ENCODE data around the gene CCDC90B. TPM values are rescaled to one million over a fixed set of nuclear protein-coding genes. Genes with fewer than 3 reads are reported as not detected.

The CCDC90B gene
- total and polyA plus RNA-seq, 2 of the 13 experiments (the other 11 are each of a cell fraction or from before 2014, with no cell fraction given): 17.1 to 46.1 TPM

GRCh38 chr11:83319346-83319745 is 33.2 kb upstream of the CCDC90B start:
- BruUV-seq (replicated peaks): no TSS peak
- Histone ChIP-seq H3K9me3 (ENCODE audit: low read length) (no peaks in the 10 kb centered on the region), H4K20me1 (ENCODE audit: insufficient read depth, low read length) (no peaks in the 10 kb centered on the region), H2AFZ (ENCODE audit: low read length) (no peak overlapping the region), H3K9ac (ENCODE audit: insufficient read depth, low read depth, low read length) (no peak overlapping the region), H3K4me1 (ENCODE audit: insufficient read depth, low read length) (no peaks in the 10 kb centered on the region), H3K79me2 (ENCODE audit: insufficient read depth, low read length) (no peaks in the 10 kb centered on the region), H3K4me3 (replicated peaks in 1 of 3; ENCODE audit: insufficient read depth in 1 of 3, low read depth in 2 of 3, low read length in 3 of 3) (no peak overlapping the region), H3K4me2 (ENCODE audit: low read depth, low read length) (no peak overlapping the region), H3K27me3 (ENCODE audit: control insufficient read depth in 1 of 2, insufficient read depth in 2 of 2, low read length in 2 of 2) (no peaks in the 10 kb centered on the region), H3K36me3 (replicated peaks in 1 of 2; ENCODE audit: control insufficient read depth in 1 of 2, insufficient read depth in 2 of 2, low read length in 2 of 2) (no peaks in the 10 kb centered on the region), H3K27ac (ENCODE audit: extremely low read length, insufficient read depth, low read length) (no peak overlapping the region)
- no peak for TF ChIP-seq ZNF260 (CRISPR knock-in tag; IDR thresholded peaks at IDR 0.05; ENCODE audit: borderline replicate concordance, low read depth)
- TF ChIP-seq SNAPC2 (CRISPR knock-in tag; IDR thresholded peaks at IDR 0.05): no peak
- TF ChIP-seq RFXAP (CRISPR knock-in tag; IDR thresholded peaks at IDR 0.05; ENCODE audit: borderline replicate concordance): no peak
- WGBS (ENCODE audit: low lambda C conversion rate): 31% methylated on average over 4 of the region's 4 CpGs
- CTCF ChIA-PET (ENCODE audit: low intra/inter-chr PET ratio, low total read pairs): no interaction called here
- FAIRE-seq (no peak), DNase-seq (ENCODE audit: low spot score) (no peak), ATAC-seq (no peak)
- intact Hi-C loops (cut with micrococcal nuclease; ENCODE audit: unreplicated experiment) (no loop called here), in situ Hi-C loops (cut with HindIII; ENCODE audit: extremely low pct_ligation_motif_present, low pct_unique_long_range_greater_than_20kb) (no loop called here)
- POLR2A ChIA-PET: interaction anchor here (1.4 kb wide), 1 partner anchor 33 kb away, joined by 5 read pairs; the partner anchor contains the start of gene CCDC90B

GRCh38 chr11:83318931-83319330 is 32.8 kb upstream of the CCDC90B start:
- CTCF ChIA-PET (ENCODE audit: low intra/inter-chr PET ratio, low total read pairs): no interaction called here
- Histone ChIP-seq H3K4me3 (replicated peaks in 1 of 3; ENCODE audit: insufficient read depth in 1 of 3, low read depth in 2 of 3, low read length in 3 of 3) (no peak overlapping the region), H4K20me1 (ENCODE audit: insufficient read depth, low read length) (no peaks in the 10 kb centered on the region), H3K36me3 (replicated peaks in 1 of 2; ENCODE audit: control insufficient read depth in 1 of 2, insufficient read depth in 2 of 2, low read length in 2 of 2) (no peaks in the 10 kb centered on the region), H3K27me3 (ENCODE audit: control insufficient read depth in 1 of 2, insufficient read depth in 2 of 2, low read length in 2 of 2) (no peaks in the 10 kb centered on the region), H3K4me1 (ENCODE audit: insufficient read depth, low read length) (no peaks in the 10 kb centered on the region), H3K9me3 (ENCODE audit: low read length) (no peaks in the 10 kb centered on the region), H3K9ac (ENCODE audit: insufficient read depth, low read depth, low read length) (no peak overlapping the region), H3K27ac (ENCODE audit: extremely low read length, insufficient read depth, low read length) (no peak overlapping the region), H3K79me2 (ENCODE audit: insufficient read depth, low read length) (no peaks in the 10 kb centered on the region), H3K4me2 (ENCODE audit: low read depth, low read length) (no peak overlapping the region), H2AFZ (ENCODE audit: low read length) (no peak overlapping the region)
- DNase-seq (ENCODE audit: low spot score) (no peak), ATAC-seq (no peak), FAIRE-seq (no peak)
- BruUV-seq (replicated peaks): no TSS peak
- WGBS (ENCODE audit: low lambda C conversion rate): 95% methylated on average over 1 of the region's 1 CpG
- POLR2A ChIA-PET: interaction anchor here (1.4 kb wide), 1 partner anchor 33 kb away, joined by 5 read pairs; the partner anchor contains the start of gene CCDC90B
- in situ Hi-C loops (cut with HindIII; ENCODE audit: extremely low pct_ligation_motif_present, low pct_unique_long_range_greater_than_20kb) (no loop called here), intact Hi-C loops (cut with micrococcal nuclease; ENCODE audit: unreplicated experiment) (no loop called here)
- TF ChIP-seq ZBTB33 (CRISPR knock-in tag; IDR thresholded peaks at IDR 0.05) (no peak), PRDM15 (CRISPR knock-in tag; IDR thresholded peaks at IDR 0.05) (no peak), ETS1 (CRISPR knock-in tag; IDR thresholded peaks at IDR 0.05) (no peak), ZNF446 (CRISPR knock-in tag; IDR thresholded peaks at IDR 0.05) (no peak), KDM5B (CRISPR knock-in tag; IDR thresholded peaks at IDR 0.05; ENCODE audit: borderline replicate concordance) (no peak), FOXP4 (CRISPR knock-in tag; IDR thresholded peaks at IDR 0.05) (no peak)

Data from HepG2 (cell line).